Uterus (tissue), 4 donors: Measurements from ENCODE around the gene TMEM37. TPM values are rescaled to one million over a fixed set of nuclear protein-coding genes. Genes with fewer than 3 reads are reported as not detected.

ENCODE experiments used
- DNase-seq, 2 donors: peaks; one replicate each; pipeline ENCODE4 v3.0.0-alpha.2; 2019 to 2020
- H3K27ac ChIP-seq, 2 donors: fragments of 200-600 bp; sonication (generic); 1 replicate in 1 of 2; 2 replicates in 1 of 2; pipeline ENCODE4 v1.5.1; 2016 to 2018
- H3K27me3 ChIP-seq, 2 donors: fragments of 200-600 bp; sonication (generic); one replicate each; pipeline ENCODE4 v1.5.1; 2018 to 2019; ENCODE audit warnings: control low read depth in 1 of 2
- H3K36me3 ChIP-seq, 2 donors: fragments of 200-600 bp; sonication (generic); one replicate each; pipeline ENCODE4 v1.5.1; 2019; ENCODE audit warnings: control low read depth in 1 of 2
- H3K4me1 ChIP-seq, 2 donors: fragments of 200-600 bp; sonication (generic); one replicate each; pipeline ENCODE4 v1.5.1; 2018 to 2019; ENCODE audit warnings: control low read depth in 1 of 2
- H3K4me3 ChIP-seq, 2 donors: fragments of 200-600 bp; sonication (generic); 1 replicate in 1 of 2; 2 replicates in 1 of 2; pipeline ENCODE4 v1.5.1; 2018 to 2019; ENCODE audit warnings: mild to moderate bottlenecking in 1 of 2
- H3K9me3 ChIP-seq, 2 donors: fragments of 200-600 bp; sonication (generic); one replicate each; pipeline ENCODE4 v1.5.1; 2019; ENCODE audit warnings: control low read depth in 1 of 2
- POLR2A ChIP-seq, 2 donors: fragments of 450-650 bp; IDR thresholded peaks; one replicate each; pipeline ENCODE4 v1.6.1; 2016; ENCODE audit warnings: antibody characterized with exemption in 2 of 2, mild to moderate bottlenecking in 1 of 2, moderate library complexity in 1 of 2
- intact Hi-C: fragments of 100-400 bp; cut with DNase I; formaldehyde crosslinking; loops from one replicate; pipeline ENCODE4 v1.15.1; 2023; ENCODE audit warnings: low total_unique reads
- total RNA-seq, 4 donors: library from RNA; depleted of rRNA in 3 of 4; stranded (reverse); fragments of >200 nt in 3 of 4; gene quantifications; one replicate each; pipeline versions ENCODE4 v1.1.0 to v1.2.4, GENCODE V29; 2014 to 2023
- TF ChIP-seq, protein P1 (sequence below), 4 experiments: fragments of 200-600 bp in 2 of 4; fragments of 450-650 bp in 2 of 4; sonication (generic) in 2 of 4; IDR thresholded peaks; one replicate each; pipeline ENCODE4 v1.5.1; 2016 to 2019; ENCODE audit warnings: antibody characterized with exemption in 4 of 4, mild to moderate bottlenecking in 2 of 4, moderate library complexity in 1 of 4
- donor health status: DM: yes; HTN: yes; CAD: no.

Gene TMEM37
- total RNA-seq, 4 donors from 2014 or later = 1.2 to 5.4 (median 3.7) TPM; not detected in 1

DNA sequence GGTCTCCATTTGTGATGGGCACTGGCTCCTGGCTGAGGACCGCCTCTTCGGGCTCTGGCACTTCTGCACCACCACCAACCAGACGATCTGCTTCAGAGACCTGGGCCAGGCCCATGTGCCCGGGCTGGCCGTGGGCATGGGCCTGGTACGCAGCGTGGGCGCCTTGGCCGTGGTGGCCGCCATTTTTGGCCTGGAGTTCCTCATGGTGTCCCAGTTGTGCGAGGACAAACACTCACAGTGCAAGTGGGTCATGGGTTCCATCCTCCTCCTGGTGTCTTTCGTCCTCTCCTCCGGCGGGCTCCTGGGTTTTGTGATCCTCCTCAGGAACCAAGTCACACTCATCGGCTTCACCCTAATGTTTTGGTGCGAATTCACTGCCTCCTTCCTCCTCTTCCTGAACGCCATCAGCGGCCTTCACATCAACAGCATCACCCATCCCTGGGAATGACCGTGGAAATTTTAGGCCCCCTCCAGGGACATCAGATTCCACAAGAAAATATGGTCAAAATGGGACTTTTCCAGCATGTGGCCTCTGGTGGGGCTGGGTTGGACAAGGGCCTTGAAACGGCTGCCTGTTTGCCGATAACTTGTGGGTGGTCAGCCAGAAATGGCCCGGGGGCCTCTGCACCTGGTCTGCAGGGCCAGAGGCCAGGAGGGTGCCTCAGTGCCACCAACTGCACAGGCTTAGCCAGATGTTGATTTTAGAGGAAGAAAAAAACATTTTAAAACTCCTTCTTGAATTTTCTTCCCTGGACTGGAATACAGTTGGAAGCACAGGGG, 5.5 kb downstream of the TMEM37 start:
- no peaks in the 10 kb centered on the region for H3K4me1 ChIP-seq
- intact Hi-C loops = no loop called here
- H3K36me3 ChIP-seq = no peaks in the 10 kb centered on the region
- no peaks in the 10 kb centered on the region for H3K9me3 ChIP-seq
- no peak overlapping the region for H3K27ac ChIP-seq
- DNase-seq = no peak
- TF ChIP-seq POLR2A (IDR thresholded peaks at IDR 0.05) = no peak
- TF ChIP-seq, protein P1, sequence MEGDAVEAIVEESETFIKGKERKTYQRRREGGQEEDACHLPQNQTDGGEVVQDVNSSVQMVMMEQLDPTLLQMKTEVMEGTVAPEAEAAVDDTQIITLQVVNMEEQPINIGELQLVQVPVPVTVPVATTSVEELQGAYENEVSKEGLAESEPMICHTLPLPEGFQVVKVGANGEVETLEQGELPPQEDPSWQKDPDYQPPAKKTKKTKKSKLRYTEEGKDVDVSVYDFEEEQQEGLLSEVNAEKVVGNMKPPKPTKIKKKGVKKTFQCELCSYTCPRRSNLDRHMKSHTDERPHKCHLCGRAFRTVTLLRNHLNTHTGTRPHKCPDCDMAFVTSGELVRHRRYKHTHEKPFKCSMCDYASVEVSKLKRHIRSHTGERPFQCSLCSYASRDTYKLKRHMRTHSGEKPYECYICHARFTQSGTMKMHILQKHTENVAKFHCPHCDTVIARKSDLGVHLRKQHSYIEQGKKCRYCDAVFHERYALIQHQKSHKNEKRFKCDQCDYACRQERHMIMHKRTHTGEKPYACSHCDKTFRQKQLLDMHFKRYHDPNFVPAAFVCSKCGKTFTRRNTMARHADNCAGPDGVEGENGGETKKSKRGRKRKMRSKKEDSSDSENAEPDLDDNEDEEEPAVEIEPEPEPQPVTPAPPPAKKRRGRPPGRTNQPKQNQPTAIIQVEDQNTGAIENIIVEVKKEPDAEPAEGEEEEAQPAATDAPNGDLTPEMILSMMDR (IDR thresholded peaks at IDR 0.05) = no peak
- H3K4me3 ChIP-seq = no peak overlapping the region
- no peaks in the 10 kb centered on the region for H3K27me3 ChIP-seq

DNA sequence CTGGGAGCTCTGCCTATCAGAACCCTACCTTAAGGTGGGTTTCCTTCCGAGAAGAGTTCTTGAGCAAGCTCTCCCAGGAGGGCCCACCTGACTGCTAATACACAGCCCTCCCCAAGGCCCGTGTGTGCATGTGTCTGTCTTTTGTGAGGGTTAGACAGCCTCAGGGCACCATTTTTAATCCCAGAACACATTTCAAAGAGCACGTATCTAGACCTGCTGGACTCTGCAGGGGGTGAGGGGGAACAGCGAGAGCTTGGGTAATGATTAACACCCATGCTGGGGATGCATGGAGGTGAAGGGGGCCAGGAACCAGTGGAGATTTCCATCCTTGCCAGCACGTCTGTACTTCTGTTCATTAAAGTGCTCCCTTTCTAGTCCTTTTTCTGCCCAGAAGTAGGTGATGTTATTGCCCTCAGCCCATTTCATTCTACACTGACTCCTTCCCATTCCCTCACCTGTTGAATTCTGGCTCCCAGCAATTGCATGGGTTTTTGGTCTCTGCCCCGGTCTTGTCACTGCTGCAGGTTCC, 6.5 kb downstream of the TMEM37 start:
- TF ChIP-seq POLR2A (IDR thresholded peaks at IDR 0.05) = no peak
- TF ChIP-seq, protein P1 (IDR thresholded peaks at IDR 0.05) = no peak
- Histone ChIP-seq H3K9me3 (no peaks in the 10 kb centered on the region), H3K4me3 (no peak overlapping the region), H3K4me1 (no peaks in the 10 kb centered on the region), H3K27ac (no peak overlapping the region), H3K36me3 (no peaks in the 10 kb centered on the region), H3K27me3 (no peaks in the 10 kb centered on the region)
- intact Hi-C loops = no loop called here
- DNase-seq = no peak

DNA sequence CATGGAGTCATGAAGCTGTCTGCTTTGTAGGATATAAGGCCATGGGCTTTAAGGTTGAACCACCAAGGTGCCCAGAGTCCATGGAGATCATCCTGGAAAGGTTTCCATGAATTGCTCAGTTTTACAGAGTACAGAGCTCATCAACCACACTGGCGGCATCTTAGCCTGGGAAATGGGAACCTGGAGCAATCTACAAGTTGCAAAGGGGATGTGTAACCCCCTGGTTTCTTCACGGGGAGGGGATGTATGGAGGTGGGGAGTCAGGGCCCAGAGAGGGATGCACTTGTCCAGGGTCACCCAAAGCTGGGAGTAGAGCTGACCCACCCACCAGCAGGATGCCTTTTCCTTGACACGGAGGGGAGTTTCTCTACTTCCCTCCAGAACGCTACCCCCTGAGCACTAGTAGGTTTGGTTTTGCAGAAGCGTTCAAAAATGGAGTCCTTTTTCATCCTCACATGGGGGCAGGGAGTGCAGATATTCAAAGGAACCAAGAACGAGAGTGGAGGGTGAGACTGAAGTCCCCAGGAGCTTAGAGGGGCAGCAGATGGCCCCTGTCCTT, 7.2 kb downstream of the TMEM37 start:
- intact Hi-C loops = no loop called here
- H3K9me3 ChIP-seq = no peaks in the 10 kb centered on the region
- no peaks in the 10 kb centered on the region for H3K27me3 ChIP-seq
- TF ChIP-seq POLR2A (IDR thresholded peaks at IDR 0.05) = no peak
- TF ChIP-seq, protein P1 (IDR thresholded peaks at IDR 0.05) = no peak
- no peaks in the 10 kb centered on the region for H3K36me3 ChIP-seq
- DNase-seq = no peak
- no peak overlapping the region for H3K27ac ChIP-seq
- no peaks in the 10 kb centered on the region for H3K4me1 ChIP-seq
- H3K4me3 ChIP-seq = no peak overlapping the region

DNA sequence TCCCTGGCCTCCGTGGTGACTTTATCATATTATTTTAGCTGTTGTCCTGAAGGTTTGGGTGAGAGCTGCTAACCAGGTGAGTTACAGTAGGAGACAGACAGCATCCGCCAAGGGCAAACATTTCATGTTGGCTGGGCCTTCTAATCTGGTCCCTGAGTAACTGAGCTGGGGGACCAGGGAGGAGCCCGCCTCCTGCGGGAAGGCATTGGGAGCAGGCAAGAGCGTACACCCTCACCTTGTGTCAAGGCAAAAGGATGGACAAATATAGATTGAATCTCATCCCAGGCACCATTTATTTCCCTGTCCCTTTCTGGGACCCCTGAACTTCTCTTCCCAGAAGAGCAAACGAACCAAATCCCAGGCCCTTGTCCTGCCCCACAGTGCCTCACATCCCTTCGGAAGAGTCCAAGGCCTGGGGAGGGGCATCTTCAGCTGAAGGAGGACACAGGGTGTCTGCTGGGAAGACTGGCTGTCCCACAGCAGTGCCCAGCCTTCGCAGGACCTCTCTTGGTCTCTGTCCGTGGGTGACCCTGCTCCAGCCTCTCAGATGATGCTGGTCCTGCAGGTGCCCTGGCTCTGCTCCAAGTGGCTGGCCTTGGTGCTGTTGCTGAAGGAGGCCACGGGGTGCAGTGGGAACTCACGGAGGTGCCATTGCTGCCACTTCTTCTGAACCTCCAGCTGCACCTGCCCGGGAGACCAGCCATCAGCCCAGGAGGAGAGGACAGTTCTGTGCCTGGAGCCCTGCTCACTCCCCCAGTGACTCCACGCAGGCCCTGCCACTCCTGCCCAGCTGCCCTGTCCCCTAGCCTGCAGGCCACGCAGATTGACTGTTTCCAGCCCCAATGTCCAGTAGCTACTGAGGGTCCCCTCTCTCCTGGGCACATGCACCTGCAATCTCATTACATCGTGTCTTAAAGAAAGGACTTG, 8.2 kb downstream of the TMEM37 start:
- no peak for DNase-seq
- intact Hi-C loops = no loop called here

More for the DNA sequence above, 8.2 kb downstream of the TMEM37 start:
- Histone ChIP-seq H3K4me1 (no peaks in the 10 kb centered on the region), H3K27ac (no peak overlapping the region), H3K4me3 (no peak overlapping the region), H3K36me3 (no peaks in the 10 kb centered on the region), H3K27me3 (no peaks in the 10 kb centered on the region), H3K9me3 (no peaks in the 10 kb centered on the region)
- TF ChIP-seq, protein P1 (IDR thresholded peaks at IDR 0.05) = no peak
- TF ChIP-seq POLR2A (IDR thresholded peaks at IDR 0.05) = no peak
